ENCODE measurements around the gene MCMBP. TPM values are rescaled to one million over a fixed set of nuclear protein-coding genes. Genes with fewer than 3 reads are reported as not detected.
A peak's percentile ranks its signal among the peaks of the same experiment; 100 is the strongest.

The MCMBP gene
- total RNA-seq, 1 experiment from 2014 or later, result 87.1 TPM

DNA sequence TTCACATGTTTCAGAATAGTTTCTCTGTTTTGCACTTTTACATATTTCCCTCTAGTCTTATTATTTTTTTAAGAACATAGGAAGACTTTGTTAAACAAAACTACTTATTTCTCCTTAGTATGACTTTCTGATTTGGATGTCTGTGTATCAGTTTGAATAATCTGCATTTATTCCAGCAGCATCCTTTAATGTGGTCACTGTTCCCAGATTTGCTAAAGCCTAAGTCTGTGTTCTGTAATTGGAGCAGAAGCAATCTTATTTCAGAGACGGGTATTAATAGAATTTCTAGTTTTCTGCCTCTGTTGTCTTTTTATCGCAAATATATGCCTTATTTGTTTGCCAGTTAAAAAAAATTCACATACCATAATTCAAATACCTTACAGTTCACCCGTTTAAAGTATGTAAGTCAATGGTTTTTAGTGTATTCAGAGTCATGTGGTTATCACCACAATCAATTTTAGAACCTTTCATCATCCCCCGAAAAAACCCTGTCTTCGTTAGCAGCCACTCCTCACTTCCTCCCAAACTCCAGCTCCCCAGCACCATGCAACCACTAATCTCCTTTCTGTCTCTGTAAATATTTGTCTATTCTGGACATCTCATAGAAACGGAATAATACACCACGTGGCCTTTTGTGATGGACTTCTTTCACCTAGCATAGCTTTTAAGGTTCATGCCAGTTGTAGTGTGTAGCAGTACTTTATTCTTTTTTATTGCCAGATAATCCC lies 88.1 kb downstream of the MCMBP start:
- Mint-ChIP-seq H3K4me3 (no peak overlapping the region), H3K27me3 (ENCODE audit: low read depth) (no peaks in the 10 kb centered on the region), H3K4me1 (peaks cover 40 to 55% of the 10 kb centered on the region in 2 experiments), H3K9me3 (no peaks in the 10 kb centered on the region), H3K36me3 (ENCODE audit: insufficient read depth in 1 of 3, low read depth in 3 of 3) (peaks cover 2 to 4% (median 3%) of the 10 kb centered on the region in 3 experiments; a peak in 5 of 7 replicates), H3K27ac (peak overlapping the region; percentile 2 to 59 (median 2); a peak in 5 of 7 replicates)
- H4K91ac ChIP-seq (ENCODE audit: insufficient read length, low read depth, low read length), result no peak overlapping the region
- no peak overlapping the region for H3K9ac ChIP-seq (ENCODE audit: extremely low read depth, insufficient read length, low read length)
- H2BK12ac ChIP-seq (ENCODE audit: insufficient read length, low read depth, low read length), result no peak overlapping the region
- WGBS (ENCODE audit: extremely low coverage, insufficient read length, low lambda C conversion rate), result no CpG with 5 or more reads among the region's 7 CpGs
- no peak overlapping the region for H3K4ac ChIP-seq (ENCODE audit: low read depth, low read length)
- no peak overlapping the region for H3K18ac ChIP-seq (ENCODE audit: insufficient read length, low read depth, low read length)
- H2AK5ac ChIP-seq (ENCODE audit: insufficient read length, low read length), result no peak overlapping the region
- no peak overlapping the region for H3K14ac ChIP-seq (ENCODE audit: insufficient read depth, low read length)
- H3K9me3 ChIP-seq (ENCODE audit: control insufficient read depth, low read depth, low read length), result no peaks in the 10 kb centered on the region
- TF ChIP-seq, protein P1, sequence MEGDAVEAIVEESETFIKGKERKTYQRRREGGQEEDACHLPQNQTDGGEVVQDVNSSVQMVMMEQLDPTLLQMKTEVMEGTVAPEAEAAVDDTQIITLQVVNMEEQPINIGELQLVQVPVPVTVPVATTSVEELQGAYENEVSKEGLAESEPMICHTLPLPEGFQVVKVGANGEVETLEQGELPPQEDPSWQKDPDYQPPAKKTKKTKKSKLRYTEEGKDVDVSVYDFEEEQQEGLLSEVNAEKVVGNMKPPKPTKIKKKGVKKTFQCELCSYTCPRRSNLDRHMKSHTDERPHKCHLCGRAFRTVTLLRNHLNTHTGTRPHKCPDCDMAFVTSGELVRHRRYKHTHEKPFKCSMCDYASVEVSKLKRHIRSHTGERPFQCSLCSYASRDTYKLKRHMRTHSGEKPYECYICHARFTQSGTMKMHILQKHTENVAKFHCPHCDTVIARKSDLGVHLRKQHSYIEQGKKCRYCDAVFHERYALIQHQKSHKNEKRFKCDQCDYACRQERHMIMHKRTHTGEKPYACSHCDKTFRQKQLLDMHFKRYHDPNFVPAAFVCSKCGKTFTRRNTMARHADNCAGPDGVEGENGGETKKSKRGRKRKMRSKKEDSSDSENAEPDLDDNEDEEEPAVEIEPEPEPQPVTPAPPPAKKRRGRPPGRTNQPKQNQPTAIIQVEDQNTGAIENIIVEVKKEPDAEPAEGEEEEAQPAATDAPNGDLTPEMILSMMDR (conservative IDR thresholded peaks at IDR 0.05), result no peak
- no peak overlapping the region for H3K4me2 ChIP-seq (ENCODE audit: insufficient read depth, insufficient read length, low read length)
- no peak overlapping the region for H2BK120ac ChIP-seq (ENCODE audit: low read depth, low read length, poor library complexity, severe bottlenecking)
- H4K8ac ChIP-seq (replicated peaks; ENCODE audit: insufficient read length, low read depth, low read length), result no peak overlapping the region
- H3K79me2 ChIP-seq (ENCODE audit: insufficient read depth, low read length), result 0 out of 2 replicates have a peak, but pooled peaks cover 1% of the 10 kb centered on the region
- H4K5ac ChIP-seq (ENCODE audit: insufficient read length, low read depth, low read length), result no peak overlapping the region
- no peak overlapping the region for H2BK5ac ChIP-seq (ENCODE audit: insufficient read length, low read length)
- H3T11ph ChIP-seq (ENCODE audit: low read length), result no peak overlapping the region
- H2AFZ ChIP-seq (ENCODE audit: low read length), result no peak overlapping the region
- no peaks in the 10 kb centered on the region for H4K20me1 ChIP-seq (ENCODE audit: control insufficient read depth, insufficient read depth, insufficient read length)
- peaks cover 2% of the 10 kb centered on the region for H3K23me2 ChIP-seq (ENCODE audit: insufficient read length, low read depth, low read length, poor library complexity, severe bottlenecking)
- no peaks in the 10 kb centered on the region for H3K27me3 ChIP-seq (ENCODE audit: insufficient read depth, low read length)
- no peak overlapping the region for H3K27ac ChIP-seq (ENCODE audit: insufficient read length, low read depth, low read length)
- no peak overlapping the region for H3K56ac ChIP-seq (ENCODE audit: insufficient read length, low read depth, low read length)
- H2BK20ac ChIP-seq (ENCODE audit: low read depth, low read length, poor library complexity, severe bottlenecking), result no peak overlapping the region
- H3K23ac ChIP-seq (ENCODE audit: insufficient read length, low read depth, low read length), result no peak overlapping the region
- H2BK15ac ChIP-seq (ENCODE audit: low read depth, low read length), result no peak overlapping the region
- no peak for DNase-seq
- H3K79me1 ChIP-seq (ENCODE audit: insufficient read depth, low read depth, low read length, poor library complexity, severe bottlenecking), result no peaks in the 10 kb centered on the region
- H3K4me1 ChIP-seq (ENCODE audit: insufficient read depth, low read length), result peaks cover 3% of the 10 kb centered on the region; the same call in 1 of the 2 replicates
